CD4-positive, CD25-positive, alpha-beta regulatory T cell (primary cell): ENCODE data around the gene LTB4R. TPM values are rescaled to one million over a fixed set of nuclear protein-coding genes. Genes with fewer than 3 reads are reported as not detected.

Experiments used
- ATAC-seq, 2 donors: fragments of 150-1000 bp; cut with Tn5 transposase; one replicate each; pipeline ENCODE4 v1.10.0; 2021; ENCODE audit warnings: low read depth in 2 of 2, moderate number of reproducible peaks in 2 of 2, moderate library complexity in 1 of 2
- DNase-seq, 3 donors: peaks; one replicate each; pipeline versions ENCODE4 v3.0.0 to v3.0.0-alpha.2; 2012 to 2022; ENCODE audit warnings: mixed read lengths in 1 of 3
- H3K27ac ChIP-seq: one replicate; pipeline ENCODE4 v1.7.0; 2013; ENCODE audit warnings: mild to moderate bottlenecking, low read length; ENCODE audit not compliant: insufficient read depth, poor library complexity, severe bottlenecking
- H3K27me3 ChIP-seq: one replicate; pipeline ENCODE4 v1.7.0; 2013; ENCODE audit warnings: low read length; ENCODE audit not compliant: control insufficient read depth, insufficient read depth
- H3K36me3 ChIP-seq: one replicate; pipeline ENCODE4 v1.7.0; 2013; ENCODE audit warnings: mild to moderate bottlenecking, low read length, moderate library complexity; ENCODE audit not compliant: control insufficient read depth, insufficient read depth
- H3K4me1 ChIP-seq: 2 replicates; pipeline ENCODE4 v1.7.0; 2013; ENCODE audit warnings: mild to moderate bottlenecking, low read length; ENCODE audit not compliant: insufficient read depth, control insufficient read depth, poor library complexity, severe bottlenecking
- H3K4me3 ChIP-seq: one replicate; pipeline ENCODE4 v1.7.0; 2013; ENCODE audit warnings: low read depth, mild to moderate bottlenecking, low read length, moderate library complexity
- H3K9me3 ChIP-seq, 2 experiments: 1 replicate in 1 of 2; 2 replicates in 1 of 2; pipeline ENCODE4 v1.7.0; 2013; ENCODE audit warnings: low read length in 2 of 2, mild to moderate bottlenecking in 1 of 2, moderate library complexity in 1 of 2; ENCODE audit not compliant: control insufficient read depth in 2 of 2
- H3K27ac Mint-ChIP-seq, 3 donors: one replicate each; pipeline ENCODE4 v1.8.0; 2020 to 2022; ENCODE audit warnings: mild to moderate bottlenecking in 3 of 3, mixed read lengths in 3 of 3, moderate library complexity in 2 of 3
- H3K27me3 Mint-ChIP-seq: one replicate; pipeline ENCODE4 v1.8.0; 2022; ENCODE audit warnings: mild to moderate bottlenecking, mixed read lengths
- H3K36me3 Mint-ChIP-seq: one replicate; pipeline ENCODE4 v1.8.0; 2020; ENCODE audit warnings: mixed read lengths
- H3K4me1 Mint-ChIP-seq, 4 donors: one replicate each; pipeline ENCODE4 v1.8.0; 2020 to 2022; ENCODE audit warnings: mixed read lengths in 4 of 4, mild to moderate bottlenecking in 1 of 4
- H3K4me3 Mint-ChIP-seq, 4 donors: one replicate each; pipeline ENCODE4 v1.8.0; 2020 to 2022; ENCODE audit warnings: mild to moderate bottlenecking in 4 of 4, mixed read lengths in 4 of 4, moderate library complexity in 3 of 4
- H3K9me3 Mint-ChIP-seq, 7 donors: one replicate each; pipeline ENCODE4 v1.8.0; 2020 to 2022; ENCODE audit warnings: mixed read lengths in 7 of 7, mild to moderate bottlenecking in 3 of 7, moderate library complexity in 2 of 7
- polyA plus RNA-seq, 4 donors: library from polyadenylated mRNA; unstranded; fragments of 300-500 nt; fragmentation: Illumina TruSeq; gene quantifications; one replicate each; pipeline ENCODE4 v1.2.3, GENCODE V29; 2021
- total RNA-seq: library from RNA; stranded (reverse); gene quantifications from one replicate; pipeline ENCODE4 v1.2.3, GENCODE V29; 2022

Gene LTB4R
- total and polyA plus RNA-seq, 5 donors from 2014 or later, result 3.5 to 17.5 (median 6.5) TPM

DNA sequence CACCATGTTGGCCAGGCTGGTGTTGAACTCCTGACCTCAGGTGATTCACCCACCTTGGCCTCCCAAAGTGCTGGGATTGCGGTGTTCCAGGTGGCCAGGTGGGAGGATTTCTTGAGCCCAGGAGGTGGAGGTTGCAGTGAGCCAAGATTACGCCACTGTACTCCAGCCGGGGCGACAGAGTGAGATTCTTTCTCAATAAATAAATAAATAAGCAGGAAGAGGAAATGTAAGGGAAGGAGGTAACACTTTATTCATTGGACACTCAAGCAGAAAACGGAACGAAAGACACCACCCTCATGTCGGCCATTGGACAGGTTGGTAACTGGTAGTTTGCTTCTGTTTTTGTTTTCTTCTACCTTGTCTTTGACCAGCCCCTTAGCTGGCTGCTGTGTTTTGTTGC is 43.7 kb downstream of the LTB4R start:
- Histone ChIP-seq H3K36me3 (no peaks in the 10 kb centered on the region), H3K27ac (no peak overlapping the region), H3K4me3 (no peak overlapping the region), H3K9me3 (no peaks in the 10 kb centered on the region), H3K27me3 (peaks cover 21% of the 10 kb centered on the region), H3K4me1 (no peaks in the 10 kb centered on the region)
- ATAC-seq (no peak), DNase-seq (no peak)
- Mint-ChIP-seq H3K27me3 (peaks cover 37% of the 10 kb centered on the region), H3K36me3 (no peaks in the 10 kb centered on the region), H3K9me3 (peaks cover 0 to 6% (median 0%) of the 10 kb centered on the region in 7 donors), H3K4me1 (peaks cover 0 to 3% (median 0%) of the 10 kb centered on the region in 4 donors), H3K27ac (no peak overlapping the region), H3K4me3 (no peak overlapping the region)

- Mint-ChIP-seq H3K27ac (no peak overlapping the region), H3K9me3 (peaks cover 0 to 6% (median 3%) of the 10 kb centered on the region in 7 donors), H3K27me3 (peaks cover 35% of the 10 kb centered on the region), H3K4me3 (no peak overlapping the region), H3K4me1 (peaks cover 0 to 3% (median 0%) of the 10 kb centered on the region in 4 donors), H3K36me3 (no peaks in the 10 kb centered on the region)
- no peak overlapping the region for H3K27ac ChIP-seq
- ATAC-seq (no peak), DNase-seq (no peak)
- no peaks in the 10 kb centered on the region for H3K4me1 ChIP-seq
- peaks cover 20% of the 10 kb centered on the region for H3K27me3 ChIP-seq
- H3K4me3 ChIP-seq, result no peak overlapping the region
- H3K9me3 ChIP-seq, result no peaks in the 10 kb centered on the region
- H3K36me3 ChIP-seq, result no peaks in the 10 kb centered on the region
Measured at GRCh38 chr14:24356208-24356607, 44.9 kb downstream of the LTB4R start.

DNA sequence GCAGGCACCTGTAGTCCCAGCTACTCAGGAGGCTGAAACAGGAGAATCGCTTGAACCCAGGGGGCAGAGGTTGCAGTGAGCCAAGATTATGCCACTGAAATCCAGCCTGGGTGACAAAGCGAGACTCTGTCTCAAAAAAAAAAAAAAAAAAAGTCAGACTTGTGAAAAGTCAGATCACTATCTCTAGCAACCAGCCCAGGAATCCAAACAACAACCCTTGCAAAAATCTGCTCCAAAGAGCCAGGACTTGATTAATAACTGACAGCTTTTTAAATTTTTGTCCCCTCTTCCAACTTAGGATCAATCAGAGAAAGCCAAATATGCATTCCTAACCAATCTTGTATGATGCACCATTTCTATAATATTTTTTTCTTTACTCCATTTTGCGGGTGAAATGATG is 49.0 kb downstream of the LTB4R start:
- H3K36me3 Mint-ChIP-seq, result no peaks in the 10 kb centered on the region
- no peaks in the 10 kb centered on the region for H3K4me1 ChIP-seq
- no peaks in the 10 kb centered on the region for H3K36me3 ChIP-seq
- peaks cover 0 to under 1% (median under 1%) of the 10 kb centered on the region in 4 donors for H3K4me1 Mint-ChIP-seq
- H3K27me3 Mint-ChIP-seq, result peaks cover 46% of the 10 kb centered on the region
- H3K9me3 ChIP-seq, result no peaks in the 10 kb centered on the region
- DNase-seq (no peak), ATAC-seq (no peak)
- H3K27ac Mint-ChIP-seq, result peak overlapping the region in 1 of 3 donors; percentile 43
- no peak overlapping the region for H3K4me3 Mint-ChIP-seq
- H3K4me3 ChIP-seq, result no peak overlapping the region
- H3K27ac ChIP-seq, result no peak overlapping the region
- peaks cover 30% of the 10 kb centered on the region for H3K27me3 ChIP-seq
- peaks cover 0 to 6% (median 3%) of the 10 kb centered on the region in 7 donors for H3K9me3 Mint-ChIP-seq

DNA sequence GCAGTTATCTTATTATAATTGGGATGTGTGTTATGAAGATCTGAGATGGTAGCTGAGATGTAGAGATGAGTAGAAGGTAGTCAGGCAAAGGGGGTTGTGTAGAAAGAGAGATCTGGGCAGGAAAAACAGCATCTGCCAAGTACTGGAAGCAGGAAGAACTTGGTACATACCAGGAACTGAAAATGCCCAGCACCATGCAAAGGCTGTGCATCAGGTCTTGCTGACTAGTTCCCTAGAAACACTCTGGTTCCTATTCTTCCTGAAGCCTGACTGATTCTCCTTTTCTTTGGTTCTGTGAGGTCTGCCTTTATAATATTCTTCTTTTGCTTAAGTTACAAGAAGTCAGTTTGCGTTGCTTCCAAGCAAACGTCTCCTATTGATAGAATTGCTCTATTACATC is 50.0 kb downstream of the LTB4R start:
- H3K4me3 ChIP-seq, result no peak overlapping the region
- peaks cover 34% of the 10 kb centered on the region for H3K27me3 ChIP-seq
- H3K9me3 Mint-ChIP-seq, result peaks cover 0 to 6% (median 3%) of the 10 kb centered on the region in 7 donors
- no peak overlapping the region for H3K27ac ChIP-seq
- H3K4me1 Mint-ChIP-seq, result peaks cover 0 to 10% (median 7%) of the 10 kb centered on the region in 4 donors
- ATAC-seq, result no peak
- peaks cover 57% of the 10 kb centered on the region for H3K27me3 Mint-ChIP-seq
- H3K27ac Mint-ChIP-seq, result no peak overlapping the region
- H3K36me3 ChIP-seq, result no peaks in the 10 kb centered on the region
- no peaks in the 10 kb centered on the region for H3K36me3 Mint-ChIP-seq
- no peaks in the 10 kb centered on the region for H3K9me3 ChIP-seq
- no peak overlapping the region for H3K4me3 Mint-ChIP-seq
- DNase-seq, result no peak
- peaks cover 10% of the 10 kb centered on the region for H3K4me1 ChIP-seq

- Mint-ChIP-seq H3K36me3 (no peaks in the 10 kb centered on the region), H3K4me1 (peaks cover 0 to 18% (median 12%) of the 10 kb centered on the region in 4 donors), H3K27ac (no peak overlapping the region), H3K4me3 (no peak overlapping the region), H3K27me3 (peaks cover 63% of the 10 kb centered on the region), H3K9me3 (peaks cover 0 to 6% (median 3%) of the 10 kb centered on the region in 7 donors)
- Histone ChIP-seq H3K27me3 (peaks cover 37% of the 10 kb centered on the region), H3K27ac (no peak overlapping the region), H3K9me3 (no peaks in the 10 kb centered on the region), H3K36me3 (no peaks in the 10 kb centered on the region), H3K4me1 (peaks cover 21% of the 10 kb centered on the region), H3K4me3 (no peak overlapping the region)
- DNase-seq (no peak), ATAC-seq (no peak)
Measured at GRCh38 chr14:24362241-24362960, 51.1 kb downstream of the LTB4R start.

- H3K27ac Mint-ChIP-seq, result no peak overlapping the region
Measured at GRCh38 chr14:24363401-24363800, 52.1 kb downstream of the LTB4R start.

GRCh38 chr14:24364841-24365240 is 53.5 kb downstream of the LTB4R start:
- Mint-ChIP-seq H3K4me3 (no peak overlapping the region), H3K36me3 (no peaks in the 10 kb centered on the region), H3K27ac (no peak overlapping the region), H3K27me3 (peaks cover 71% of the 10 kb centered on the region), H3K4me1 (peaks cover 0 to 30% (median 16%) of the 10 kb centered on the region in 4 donors), H3K9me3 (peaks cover 0 to 5% (median 1%) of the 10 kb centered on the region in 7 donors)
- Histone ChIP-seq H3K27ac (no peak overlapping the region), H3K4me1 (peaks cover 37% of the 10 kb centered on the region), H3K27me3 (peaks cover 32% of the 10 kb centered on the region), H3K4me3 (no peak overlapping the region), H3K9me3 (no peaks in the 10 kb centered on the region), H3K36me3 (no peaks in the 10 kb centered on the region)
- no peak for ATAC-seq
- no peak for DNase-seq

More at GRCh38 chr14:24363401-24363800, 52.1 kb downstream of the LTB4R start:
- ATAC-seq, result no peak
- Histone ChIP-seq H3K27ac (no peak overlapping the region), H3K9me3 (no peaks in the 10 kb centered on the region), H3K4me1 (peaks cover 31% of the 10 kb centered on the region), H3K27me3 (peaks cover 35% of the 10 kb centered on the region), H3K36me3 (no peaks in the 10 kb centered on the region), H3K4me3 (no peak overlapping the region)
- Mint-ChIP-seq H3K27me3 (peaks cover 66% of the 10 kb centered on the region), H3K9me3 (peaks cover 0 to 6% (median 3%) of the 10 kb centered on the region in 7 donors), H3K4me3 (no peak overlapping the region), H3K4me1 (peaks cover 0 to 25% (median 16%) of the 10 kb centered on the region in 4 donors), H3K36me3 (no peaks in the 10 kb centered on the region)
- no peak for DNase-seq
